ENCODE data around the gene MYO5A. TPM values are rescaled to one million over a fixed set of nuclear protein-coding genes. Genes with fewer than 3 reads are reported as not detected.

The MYO5A gene
- total and polyA plus RNA-seq, 10 of the 15 experiments (the other 5 are each of a cell fraction or from before 2014, with no cell fraction given), result 4.2 to 42.9 (median 31.1) TPM

GRCh38 chr15:52419494-52419893 lies 109.2 kb downstream of the MYO5A start:
- ChIA-PET RAD21 (ENCODE audit: unreplicated experiment) (no interaction called here), CTCF (interaction anchor here (1.6 kb wide), 1 partner anchor 13 kb away, joined by 5 read pairs; no protein-coding TSS in a partner anchor), POLR2A (no interaction called here), SMC1A (ENCODE audit: uncharacterized antibody, unreplicated experiment) (interaction anchor here (0.6 to 1.6 kb wide), 2 partner anchors 18 to 106 kb away, joined by 3 to 8 read pairs; no protein-coding TSS in a partner anchor)
- intact Hi-C loops (cut with micrococcal nuclease; ENCODE audit: unreplicated experiment) (no loop called here), in situ Hi-C loops (cut with MboI) (no loop called here)
- Histone ChIP-seq H3K9ac (ENCODE audit: control insufficient read depth, insufficient read depth, low read length) (no peak overlapping the region), H3K4me2 (ENCODE audit: control insufficient read depth, insufficient read depth) (no peak overlapping the region), H2AFZ (ENCODE audit: control insufficient read depth, low read depth, low read length) (no peak overlapping the region), H3K27me3 (replicated peaks in 1 of 2; ENCODE audit: control insufficient read depth in 2 of 2, insufficient read depth in 2 of 2, low read length in 1 of 2) (no peaks in the 10 kb centered on the region), H3K9me3 (replicated peaks; ENCODE audit: control insufficient read depth, insufficient read depth, low read length) (no peaks in the 10 kb centered on the region), H3K27ac (ENCODE audit: control insufficient read depth, insufficient read depth) (no peak overlapping the region), H3K4me1 (ENCODE audit: control insufficient read depth, insufficient read depth, low read length) (no peaks in the 10 kb centered on the region), H3K36me3 (ENCODE audit: control insufficient read depth in 2 of 2, insufficient read depth in 2 of 2, low read length in 1 of 2) (no peaks in the 10 kb centered on the region; a peak in 2 of 4 replicates), H4K20me1 (ENCODE audit: control insufficient read depth, insufficient read depth) (no peaks in the 10 kb centered on the region), H3K4me3 (no peak overlapping the region), H3K79me2 (ENCODE audit: control insufficient read depth, insufficient read depth, low read length) (no peaks in the 10 kb centered on the region)
- no peak for ATAC-seq
- no peak for DNase-seq (ENCODE audit: low read depth, low spot score)
- no peak for FAIRE-seq
- no TSS peak for BruUV-seq (replicated peaks)
- 100% methylated on average over 1 of the region's 1 CpG for WGBS (ENCODE audit: insufficient coverage, insufficient replicate concordance, low lambda C conversion rate, missing lambda C conversion rate)
- TF ChIP-seq, protein P1, sequence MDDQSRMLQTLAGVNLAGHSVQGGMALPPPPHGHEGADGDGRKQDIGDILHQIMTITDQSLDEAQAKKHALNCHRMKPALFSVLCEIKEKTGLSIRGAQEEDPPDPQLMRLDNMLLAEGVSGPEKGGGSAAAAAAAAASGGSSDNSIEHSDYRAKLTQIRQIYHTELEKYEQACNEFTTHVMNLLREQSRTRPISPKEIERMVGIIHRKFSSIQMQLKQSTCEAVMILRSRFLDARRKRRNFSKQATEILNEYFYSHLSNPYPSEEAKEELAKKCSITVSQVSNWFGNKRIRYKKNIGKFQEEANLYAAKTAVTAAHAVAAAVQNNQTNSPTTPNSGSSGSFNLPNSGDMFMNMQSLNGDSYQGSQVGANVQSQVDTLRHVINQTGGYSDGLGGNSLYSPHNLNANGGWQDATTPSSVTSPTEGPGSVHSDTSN (IDR thresholded peaks at IDR 0.05; ENCODE audit: insufficient replicate concordance, low read depth, low read length), result no peak
- TF ChIP-seq, protein P2, sequence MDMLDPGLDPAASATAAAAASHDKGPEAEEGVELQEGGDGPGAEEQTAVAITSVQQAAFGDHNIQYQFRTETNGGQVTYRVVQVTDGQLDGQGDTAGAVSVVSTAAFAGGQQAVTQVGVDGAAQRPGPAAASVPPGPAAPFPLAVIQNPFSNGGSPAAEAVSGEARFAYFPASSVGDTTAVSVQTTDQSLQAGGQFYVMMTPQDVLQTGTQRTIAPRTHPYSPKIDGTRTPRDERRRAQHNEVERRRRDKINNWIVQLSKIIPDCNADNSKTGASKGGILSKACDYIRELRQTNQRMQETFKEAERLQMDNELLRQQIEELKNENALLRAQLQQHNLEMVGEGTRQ (IDR thresholded peaks at IDR 0.05; ENCODE audit: borderline replicate concordance, low read depth, low read length), result no peak
- TF ChIP-seq SKIL (IDR thresholded peaks at IDR 0.05; ENCODE audit: low read depth, poor library complexity, severe bottlenecking) (no peak), TAF1 (IDR thresholded peaks at IDR 0.05; ENCODE audit: borderline replicate concordance, low read depth, low read length) (no peak), RUNX3 (IDR thresholded peaks at IDR 0.05; ENCODE audit: low read length) (no peak), ATF3 (IDR thresholded peaks at IDR 0.05; ENCODE audit: borderline replicate concordance, extremely low read depth, low read depth, low read length) (no peak)
- TF ChIP-seq, protein P3, sequence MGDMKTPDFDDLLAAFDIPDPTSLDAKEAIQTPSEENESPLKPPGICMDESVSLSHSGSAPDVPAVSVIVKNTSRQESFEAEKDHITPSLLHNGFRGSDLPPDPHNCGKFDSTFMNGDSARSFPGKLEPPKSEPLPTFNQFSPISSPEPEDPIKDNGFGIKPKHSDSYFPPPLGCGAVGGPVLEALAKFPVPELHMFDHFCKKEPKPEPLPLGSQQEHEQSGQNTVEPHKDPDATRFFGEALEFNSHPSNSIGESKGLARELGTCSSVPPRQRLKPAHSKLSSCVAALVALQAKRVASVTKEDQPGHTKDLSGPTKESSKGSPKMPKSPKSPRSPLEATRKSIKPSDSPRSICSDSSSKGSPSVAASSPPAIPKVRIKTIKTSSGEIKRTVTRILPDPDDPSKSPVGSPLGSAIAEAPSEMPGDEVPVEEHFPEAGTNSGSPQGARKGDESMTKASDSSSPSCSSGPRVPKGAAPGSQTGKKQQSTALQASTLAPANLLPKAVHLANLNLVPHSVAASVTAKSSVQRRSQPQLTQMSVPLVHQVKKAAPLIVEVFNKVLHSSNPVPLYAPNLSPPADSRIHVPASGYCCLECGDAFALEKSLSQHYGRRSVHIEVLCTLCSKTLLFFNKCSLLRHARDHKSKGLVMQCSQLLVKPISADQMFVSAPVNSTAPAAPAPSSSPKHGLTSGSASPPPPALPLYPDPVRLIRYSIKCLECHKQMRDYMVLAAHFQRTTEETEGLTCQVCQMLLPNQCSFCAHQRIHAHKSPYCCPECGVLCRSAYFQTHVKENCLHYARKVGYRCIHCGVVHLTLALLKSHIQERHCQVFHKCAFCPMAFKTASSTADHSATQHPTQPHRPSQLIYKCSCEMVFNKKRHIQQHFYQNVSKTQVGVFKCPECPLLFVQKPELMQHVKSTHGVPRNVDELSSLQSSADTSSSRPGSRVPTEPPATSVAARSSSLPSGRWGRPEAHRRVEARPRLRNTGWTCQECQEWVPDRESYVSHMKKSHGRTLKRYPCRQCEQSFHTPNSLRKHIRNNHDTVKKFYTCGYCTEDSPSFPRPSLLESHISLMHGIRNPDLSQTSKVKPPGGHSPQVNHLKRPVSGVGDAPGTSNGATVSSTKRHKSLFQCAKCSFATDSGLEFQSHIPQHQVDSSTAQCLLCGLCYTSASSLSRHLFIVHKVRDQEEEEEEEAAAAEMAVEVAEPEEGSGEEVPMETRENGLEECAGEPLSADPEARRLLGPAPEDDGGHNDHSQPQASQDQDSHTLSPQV (IDR thresholded peaks at IDR 0.05), result no peak
